GM18858 (cell line): Measurements from ENCODE around the gene IKZF4.
"Not testable (repeated sequence)": the region's sequence is repeated elsewhere in the genome, so short reads cannot be mapped to it uniquely, and the experiment has no call there.

Experiments
- ATAC-seq: cut with Tn5 transposase; IDR thresholded peaks from one replicate; pipeline ENCODE4 v1.9.1; 2021; ENCODE audit not compliant: unreplicated experiment

Gene IKZF4

DNA sequence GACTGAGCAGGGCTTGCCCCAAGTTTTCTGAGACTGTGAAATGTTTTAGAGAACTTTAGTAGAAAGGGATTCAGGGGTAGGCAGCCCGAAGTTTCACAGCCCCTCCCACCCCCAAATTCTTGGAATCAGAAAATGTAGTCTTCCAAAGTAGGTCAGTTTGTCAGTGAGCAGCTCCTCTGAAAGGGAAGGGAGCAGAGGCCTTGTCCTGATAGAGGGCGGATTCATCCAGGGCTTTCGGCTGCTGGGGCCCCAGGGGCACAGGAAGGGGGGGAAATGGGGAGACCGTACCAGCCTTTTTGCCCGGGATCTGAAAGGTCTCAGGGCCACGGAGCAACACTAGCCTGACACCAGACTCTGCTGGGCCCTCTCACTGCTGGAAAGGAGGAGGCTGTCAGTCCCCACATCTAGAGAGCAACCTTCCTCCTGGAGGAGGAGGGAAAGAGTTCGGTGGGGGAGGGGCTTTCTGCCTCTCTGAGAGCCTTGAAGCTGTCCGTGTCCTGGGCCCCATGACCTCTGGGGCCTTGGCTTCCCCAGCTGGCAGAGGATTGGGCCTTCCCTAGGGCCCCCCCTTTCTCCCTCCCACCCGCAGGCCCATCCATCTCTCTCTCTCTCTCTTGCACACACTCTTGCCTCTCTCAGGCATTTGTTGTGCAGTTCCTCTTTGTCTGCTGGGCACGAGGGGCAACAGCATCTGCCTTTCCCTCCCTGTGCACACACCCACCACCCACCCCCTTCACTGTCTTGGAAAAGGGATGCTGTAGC lies at the start of gene IKZF4:
Gene IKZF4 (plus strand): TSS at position 621 of the 762 bp plus-strand sequence. CDS start 451 bp downstream, outside the sequence.
- no peak for ATAC-seq

DNA sequence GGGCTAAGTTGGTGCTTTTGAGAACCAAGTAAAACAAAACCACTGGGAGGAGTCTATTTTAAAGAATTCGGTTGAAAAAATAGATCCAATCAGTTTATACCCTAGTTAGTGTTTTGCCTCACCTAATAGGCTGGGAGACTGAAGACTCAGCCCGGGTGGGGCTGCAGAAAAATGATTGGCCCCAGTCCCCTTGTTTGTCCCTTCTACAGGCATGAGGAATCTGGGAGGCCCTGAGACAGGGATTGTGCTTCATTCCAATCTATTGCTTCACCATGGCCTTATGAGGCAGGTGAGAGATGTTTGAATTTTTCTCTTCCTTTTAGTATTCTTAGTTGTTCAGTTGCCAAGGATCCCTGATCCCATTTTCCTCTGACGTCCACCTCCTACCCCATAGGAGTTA lies 48.8 kb upstream of the IKZF4 start:
- no peak for ATAC-seq

- no peak for ATAC-seq
Observed at GRCh38 chr12:55972456-55972855, 48.4 kb upstream of the IKZF4 start.

GRCh38 chr12:55972911-55973598 lies 47.8 kb upstream of the IKZF4 start:
- no peak for ATAC-seq

DNA sequence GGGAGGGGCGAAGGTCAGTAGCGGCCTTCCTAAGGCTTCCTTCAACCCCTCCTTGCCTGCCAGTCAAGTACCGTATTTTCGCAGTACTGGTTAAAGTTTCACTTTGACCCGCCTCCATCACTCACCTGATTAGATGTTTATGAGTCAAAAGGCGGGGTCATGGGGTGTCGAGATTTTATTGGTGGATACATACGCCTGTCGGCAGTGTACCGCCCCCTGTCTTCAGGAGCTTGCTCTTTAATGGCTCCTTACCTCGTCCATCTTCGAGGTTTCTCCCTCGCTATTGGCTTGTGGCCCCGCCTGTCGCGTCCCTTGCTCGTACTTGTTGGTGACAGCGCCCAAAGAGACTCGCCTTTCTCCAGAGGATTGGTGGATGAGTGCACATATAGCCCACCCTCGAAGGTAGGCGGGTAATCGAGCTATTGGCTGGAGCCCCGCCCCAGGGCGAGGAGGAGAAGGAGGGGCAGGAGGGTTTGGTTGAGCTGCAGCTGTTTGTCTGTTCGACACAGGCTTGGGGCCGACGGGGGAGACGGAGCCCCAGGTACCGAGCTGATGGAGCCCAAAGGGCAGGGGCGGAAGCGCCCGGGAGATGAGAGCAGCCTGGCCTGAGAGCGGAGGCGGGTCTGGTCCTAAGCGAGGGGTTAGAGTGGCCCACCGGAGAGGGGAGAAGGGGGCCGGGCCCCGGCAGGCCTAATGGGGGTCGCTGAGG lies 47.1 kb upstream of the IKZF4 start, which contains the start of gene RAB5B:
Gene RAB5B (plus strand): TSS at position 480 of the 709 bp plus-strand sequence. CDS start 12,883 bp downstream, outside the sequence.
- ATAC-seq, result peak; percentile 91

DNA sequence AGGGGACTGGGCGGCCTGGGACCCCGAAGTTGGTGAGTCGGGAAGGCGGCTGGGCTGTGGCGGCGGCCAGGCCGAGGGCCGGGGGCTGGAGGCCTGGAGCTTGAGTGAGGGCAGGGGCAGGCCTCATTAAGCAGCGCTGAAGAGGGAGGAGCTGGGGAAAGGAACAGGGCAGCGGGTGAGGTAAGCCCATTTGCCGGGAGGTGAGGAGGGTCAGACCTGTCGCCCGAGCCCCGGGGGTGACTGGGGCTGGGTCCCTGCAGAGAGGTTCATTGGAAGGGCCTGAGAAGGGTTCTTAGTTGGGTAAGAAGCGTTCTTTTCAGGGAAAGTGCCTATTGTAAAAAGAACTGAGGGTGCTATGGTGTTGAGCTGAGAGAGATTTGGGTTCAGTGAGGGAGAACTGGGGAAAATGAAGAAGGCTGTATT lies 46.5 kb upstream of the IKZF4 start:
- ATAC-seq, result no peak

DNA sequence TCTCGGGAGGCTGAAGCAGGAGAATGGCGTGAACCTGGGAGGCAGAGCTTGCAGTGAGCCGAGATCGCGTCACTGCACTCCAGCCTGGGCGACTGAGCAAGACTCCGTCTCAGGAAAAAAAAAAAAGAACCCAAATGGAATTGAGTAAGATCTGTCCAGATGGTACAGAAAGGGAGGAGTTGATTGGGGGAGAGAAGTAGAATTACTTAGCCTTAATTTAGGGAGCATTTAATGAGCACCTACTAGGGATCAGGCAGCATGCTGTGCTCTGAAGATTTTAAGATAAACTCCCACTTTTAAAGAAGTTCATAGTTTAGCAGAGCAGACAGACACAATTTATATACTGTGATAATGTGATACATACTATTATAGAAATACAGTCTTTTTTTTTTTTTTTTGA lies 42.5 kb upstream of the IKZF4 start:
- ATAC-seq, result no peak

DNA sequence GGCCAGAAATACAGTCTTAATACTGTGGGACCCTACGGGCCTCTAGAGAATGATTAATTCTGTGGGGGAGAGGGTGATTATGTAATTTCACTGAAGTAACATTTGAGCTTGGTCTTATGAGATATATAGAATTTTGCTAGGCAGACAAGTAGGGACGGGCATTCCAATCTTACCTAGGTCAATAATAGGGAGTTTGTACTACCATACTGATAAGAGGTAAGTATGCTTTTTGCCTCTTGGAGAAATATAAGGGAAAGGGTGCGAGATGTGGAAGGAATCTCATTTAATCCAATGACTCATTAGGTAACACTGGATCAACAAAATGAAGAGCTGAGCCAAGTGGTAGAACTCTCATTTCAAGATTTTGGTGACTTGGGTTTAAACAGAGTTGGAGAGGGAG lies 41.8 kb upstream of the IKZF4 start:
- no peak for ATAC-seq

GRCh38 chr12:55981882-55982281 lies 39.0 kb upstream of the IKZF4 start:
- not testable (repeated sequence) for ATAC-seq

DNA sequence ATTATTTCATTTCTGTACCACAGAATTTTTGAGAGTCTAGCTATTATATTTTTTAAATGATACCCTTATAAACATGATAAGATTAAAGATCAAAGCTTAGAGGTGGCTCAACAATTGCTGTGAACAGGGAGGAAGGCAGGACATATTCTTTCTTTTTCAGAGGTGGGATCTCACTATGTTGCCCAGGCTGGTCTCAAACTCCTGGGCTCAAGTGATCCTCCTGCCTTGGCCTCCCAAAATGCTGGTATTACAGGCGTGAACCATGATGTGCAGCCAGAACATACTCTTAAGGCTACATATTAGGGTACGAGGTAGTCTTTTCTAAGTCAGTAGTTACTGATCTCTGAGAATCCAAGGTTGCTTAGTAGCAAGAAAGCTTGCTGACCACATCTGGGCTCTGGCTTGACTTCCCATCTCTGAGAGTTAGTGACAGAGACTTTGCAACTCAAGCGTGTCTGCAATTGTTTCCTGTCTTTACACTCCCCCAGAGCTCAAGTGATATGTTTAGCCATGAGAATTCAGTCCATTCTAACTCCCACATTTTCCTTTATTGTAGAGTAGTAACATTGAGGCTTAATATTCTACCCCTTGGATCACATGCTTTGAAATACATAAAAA lies 38.4 kb upstream of the IKZF4 start:
- ATAC-seq, result peak; percentile 85

- no peak for ATAC-seq
Observed at GRCh38 chr12:55983232-55983842, 37.5 kb upstream of the IKZF4 start.

GRCh38 chr12:55984861-55985260 lies 36.0 kb upstream of the IKZF4 start:
- no peak for ATAC-seq

- ATAC-seq, result no peak
Observed at GRCh38 chr12:55985341-55985740, 35.5 kb upstream of the IKZF4 start.

- not testable (repeated sequence) for ATAC-seq
Observed at GRCh38 chr12:55985976-55986375, 34.9 kb upstream of the IKZF4 start.

- no peak for ATAC-seq
Observed at GRCh38 chr12:55991110-55991509, 29.7 kb upstream of the IKZF4 start.

DNA sequence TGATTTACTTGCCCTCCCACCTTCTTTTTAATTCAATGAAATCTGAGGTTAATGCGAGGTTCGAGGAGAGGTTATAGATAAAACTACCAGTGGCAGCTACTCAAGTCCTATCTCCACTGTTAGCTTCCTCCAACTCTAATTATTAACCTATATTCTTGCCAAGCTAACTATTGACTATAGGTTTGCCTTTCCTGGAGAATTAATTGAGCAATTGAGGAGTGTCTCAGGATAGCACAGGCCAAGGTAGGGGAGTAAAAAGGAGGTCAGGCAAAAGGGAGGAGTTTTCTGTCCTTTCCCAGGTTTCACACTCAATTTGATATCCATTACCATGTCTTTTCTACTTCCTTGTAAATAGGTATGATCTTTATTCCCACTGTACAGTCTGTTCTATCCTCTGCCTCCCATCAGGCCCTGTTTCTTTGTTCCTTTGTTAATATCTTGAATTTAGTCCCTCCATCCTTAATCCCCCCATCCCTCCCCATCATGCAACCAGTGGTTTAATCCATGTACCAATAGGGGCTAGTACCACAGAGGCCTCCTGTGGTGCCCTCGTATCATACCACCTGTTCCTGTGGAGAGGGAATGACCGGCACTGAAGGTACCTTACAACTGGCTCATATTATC lies 27.5 kb upstream of the IKZF4 start:
- ATAC-seq, result no peak

GRCh38 chr12:55995366-55995765 lies 25.5 kb upstream of the IKZF4 start:
- ATAC-seq, result no peak

- no peak for ATAC-seq
Observed at GRCh38 chr12:55996201-55996714, 24.6 kb upstream of the IKZF4 start.

DNA sequence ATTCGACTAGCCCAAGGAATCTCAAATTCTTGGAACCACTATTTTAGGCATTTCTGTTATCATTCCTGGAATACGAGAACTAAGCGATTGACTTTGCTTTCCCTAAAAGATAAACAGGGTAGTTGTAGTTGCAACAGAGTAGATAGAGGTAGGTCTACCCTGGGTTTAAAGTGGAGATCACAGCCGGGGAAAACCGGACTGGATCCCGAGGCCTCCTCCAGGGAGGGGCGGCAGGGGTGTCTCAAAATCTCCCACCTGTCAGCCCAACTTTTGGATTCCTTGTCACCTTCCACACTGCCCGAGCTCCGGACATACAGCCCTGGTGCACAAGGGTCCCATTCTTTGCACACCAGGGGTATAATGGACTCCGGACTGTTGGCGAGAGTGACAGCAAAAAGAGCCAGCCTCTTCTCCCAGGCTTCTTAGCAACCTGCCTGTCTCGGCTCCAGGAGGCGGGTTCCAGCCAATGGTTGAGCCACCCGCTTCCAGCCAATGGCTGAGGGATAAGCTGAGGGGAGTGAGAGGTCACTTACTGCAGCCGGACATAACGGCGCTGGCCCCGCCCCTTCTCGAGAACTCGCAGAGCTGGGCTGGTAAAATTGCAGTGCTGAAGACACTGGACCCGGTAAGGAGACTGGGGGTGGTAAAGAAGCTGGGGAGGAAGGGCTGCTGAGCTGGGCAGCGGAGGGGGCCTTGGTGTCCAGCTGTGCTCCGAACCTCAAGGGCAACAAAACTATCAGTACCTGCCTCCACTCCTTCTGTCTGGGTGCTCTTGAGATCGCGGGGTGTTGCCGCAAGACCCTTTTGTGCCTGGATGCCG lies 23.9 kb upstream of the IKZF4 start, which contains the start of gene SUOX:
Gene SUOX (plus strand): TSS at position 562 of the 820 bp plus-strand sequence. CDS start 4,946 bp downstream, outside the sequence.
- ATAC-seq, result peak; percentile 94
